Stimulated activated CD8-positive, alpha-beta memory T cell treated with anti-CD3 and anti-CD28 coated beads, Interleukin-4, amount 100 ng/mL, for 24 hours (primary cell): Measurements from ENCODE around the gene BCL2L11.

Experiments
- DNase-seq: peaks from one replicate; pipeline ENCODE4 v3.0.0-alpha.2; 2020; ENCODE audit warnings: low read depth

Gene BCL2L11

DNA sequence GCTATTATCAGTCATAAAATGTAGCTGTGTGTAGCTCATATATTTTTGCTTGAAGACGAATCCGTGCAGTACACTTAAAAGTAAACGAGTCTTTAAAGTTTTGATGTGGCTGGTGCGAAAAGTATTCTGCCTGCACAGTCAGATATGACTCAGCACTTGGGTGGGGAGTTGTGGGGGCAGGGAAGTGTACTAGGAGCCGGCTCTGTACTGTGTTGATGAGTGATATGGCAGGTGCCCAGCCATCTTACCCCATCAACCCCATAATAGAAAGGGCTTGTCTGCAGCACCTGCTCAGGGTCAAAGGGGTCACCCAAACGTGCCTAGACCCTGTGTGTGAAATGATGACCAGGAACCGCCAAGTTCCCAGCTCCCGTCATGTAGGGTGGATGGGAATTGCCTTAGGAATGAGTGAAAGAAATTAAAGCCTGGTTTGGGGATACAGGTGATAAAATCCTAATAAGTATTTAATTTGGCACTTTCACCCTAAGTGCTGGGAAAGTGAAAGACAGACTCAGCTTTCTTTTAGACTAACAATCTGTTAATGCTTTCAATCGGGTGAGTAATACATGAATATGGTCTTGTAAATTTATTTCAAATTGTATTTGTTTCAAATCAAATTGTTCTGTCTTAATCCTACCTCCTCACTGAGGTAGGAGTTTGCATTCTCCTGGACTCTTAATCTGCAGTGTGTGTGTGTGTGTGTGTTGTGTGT is 48.0 kb downstream of the BCL2L11 start:
- DNase-seq = peak; percentile 52

- no peak for DNase-seq
These were observed 48.6 kb downstream of the BCL2L11 start for GRCh38 chr2:111169268-111169667.

- no peak for DNase-seq
These were observed 49.2 kb downstream of the BCL2L11 start for GRCh38 chr2:111169924-111170323.

GRCh38 chr2:111171337-111171930 is 50.7 kb downstream of the BCL2L11 start:
- DNase-seq = no peak

GRCh38 chr2:111172666-111173065 is 52.0 kb downstream of the BCL2L11 start:
- DNase-seq = no peak

GRCh38 chr2:111173338-111173737 is 52.6 kb downstream of the BCL2L11 start:
- no peak for DNase-seq

- DNase-seq = no peak
These were observed 53.1 kb downstream of the BCL2L11 start for GRCh38 chr2:111173856-111174255.

DNA sequence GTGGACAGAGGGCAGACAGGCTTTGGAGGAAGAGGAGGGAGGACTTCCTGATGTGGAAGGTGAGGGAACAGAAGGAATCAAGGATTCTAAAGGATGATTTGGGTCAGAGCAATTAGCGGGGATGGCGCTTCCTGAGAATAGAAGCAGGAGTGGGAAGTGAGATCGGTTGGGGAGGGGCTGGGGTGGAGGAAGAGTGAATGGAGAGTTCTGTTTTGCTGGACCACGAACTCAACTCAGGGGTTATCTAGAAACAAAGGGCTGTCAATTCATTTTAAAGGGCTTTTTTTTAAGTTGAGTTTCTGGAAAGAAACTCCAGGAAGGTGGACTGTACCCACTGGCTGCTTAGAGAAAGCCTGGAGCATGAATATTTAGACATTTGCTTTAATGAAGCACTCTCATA is 54.9 kb downstream of the BCL2L11 start:
- DNase-seq = no peak

DNA sequence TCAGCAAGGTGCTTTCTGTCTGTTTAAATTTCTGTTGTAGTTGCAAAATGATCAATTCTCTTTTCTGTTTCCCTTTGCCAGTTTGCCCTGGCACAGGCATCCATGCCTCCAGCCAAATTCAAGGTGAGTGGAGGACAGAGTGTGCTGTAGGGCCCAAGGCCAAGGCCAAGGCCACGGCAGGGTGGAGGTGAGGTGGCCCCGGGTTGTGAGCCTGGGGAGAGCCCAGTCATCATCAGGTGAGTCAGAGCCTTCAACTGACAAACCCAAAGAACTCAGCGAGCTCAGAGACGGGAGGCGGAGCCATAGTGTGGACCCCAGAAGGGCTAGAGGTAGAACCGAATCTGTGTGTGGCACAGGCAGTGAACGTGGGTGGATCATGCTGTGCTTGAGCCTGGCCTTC is 55.7 kb downstream of the BCL2L11 start:
- no peak for DNase-seq

- DNase-seq = no peak
These were observed 56.2 kb downstream of the BCL2L11 start for GRCh38 chr2:111176867-111177266.

GRCh38 chr2:111178296-111178695 is 57.6 kb downstream of the BCL2L11 start:
- no peak for DNase-seq

GRCh38 chr2:111178730-111179405 is 58.2 kb downstream of the BCL2L11 start:
- DNase-seq = no peak

- no peak for DNase-seq
These were observed 61.4 kb downstream of the BCL2L11 start for GRCh38 chr2:111182121-111182520.

DNA sequence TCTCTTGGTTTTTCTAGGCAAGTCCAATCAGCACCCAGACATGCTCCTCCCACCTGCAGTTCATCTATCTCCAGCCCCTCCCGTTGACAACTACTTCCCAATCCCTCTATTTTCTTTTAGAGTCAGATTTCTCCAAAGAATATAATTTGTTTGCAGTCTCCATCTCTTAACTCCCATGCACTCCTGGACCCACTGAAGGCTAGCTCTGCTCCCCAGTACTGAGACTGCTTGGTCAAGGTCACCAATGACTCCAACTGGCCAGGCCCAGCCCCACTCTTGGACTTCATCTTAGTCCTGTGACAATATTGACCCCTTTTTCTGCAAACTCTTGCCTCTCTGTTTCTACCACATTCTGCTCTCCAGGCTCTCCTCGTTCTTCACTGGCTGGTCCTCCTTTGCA is 62.0 kb downstream of the BCL2L11 start:
- DNase-seq = no peak

DNA sequence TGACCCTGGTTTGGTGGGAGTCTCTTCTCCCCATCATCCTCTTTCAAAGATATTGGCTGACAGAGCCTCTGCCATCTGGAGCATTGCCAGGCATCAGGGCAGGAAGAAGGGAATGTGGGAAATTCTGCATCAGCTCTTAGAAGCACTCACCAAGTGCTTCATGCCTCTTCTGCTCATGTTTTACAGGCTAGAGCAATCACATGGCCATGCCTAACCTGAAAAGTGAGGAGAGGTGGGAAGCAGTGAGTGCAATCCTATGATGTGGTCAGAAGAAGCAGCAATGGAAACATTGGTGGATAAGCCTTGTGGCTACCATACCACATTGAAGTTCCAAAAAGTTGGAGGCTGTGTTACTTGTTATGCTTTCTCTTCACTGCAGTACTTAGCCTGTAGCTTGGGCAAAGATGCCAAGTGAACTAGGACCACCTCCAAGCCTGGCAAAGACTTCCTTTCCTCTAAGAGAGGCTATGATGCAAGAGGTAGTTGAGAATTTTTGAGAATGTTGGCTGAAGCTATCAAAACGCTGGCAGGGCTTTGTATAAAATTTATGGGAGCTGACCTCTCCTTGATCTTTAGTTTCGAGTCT is 64.1 kb downstream of the BCL2L11 start:
- DNase-seq = no peak

- no peak for DNase-seq
These were observed 64.8 kb downstream of the BCL2L11 start for GRCh38 chr2:111185361-111186022.

DNA sequence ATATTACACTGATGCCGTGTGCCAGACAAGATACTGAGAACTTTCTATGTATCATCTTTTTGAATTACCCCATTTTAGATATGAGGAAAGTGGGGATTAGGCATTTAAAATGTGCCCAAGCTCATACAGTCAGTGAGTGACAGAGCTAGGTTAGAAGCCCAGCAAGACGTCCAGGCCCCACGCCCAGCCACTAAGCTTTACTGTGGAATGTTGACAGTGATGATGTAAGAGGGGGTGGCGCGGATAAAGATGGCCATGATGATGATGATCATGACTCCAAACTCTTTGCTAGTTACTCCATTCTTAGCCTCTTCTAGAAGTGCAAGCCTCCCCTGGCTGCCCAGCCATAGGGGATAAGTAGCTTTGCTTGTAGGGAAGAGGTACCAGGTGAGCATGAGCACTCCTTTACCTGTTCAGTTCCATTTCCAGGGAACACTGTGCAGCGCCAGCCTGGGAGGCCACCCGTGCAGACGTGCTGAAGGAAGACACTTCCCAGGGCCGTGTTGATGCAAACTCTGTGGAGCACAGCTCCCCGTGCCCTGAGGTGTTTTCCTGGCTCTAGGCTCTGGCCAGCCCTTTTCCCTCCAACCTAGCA is 65.5 kb downstream of the BCL2L11 start:
- no peak for DNase-seq

DNA sequence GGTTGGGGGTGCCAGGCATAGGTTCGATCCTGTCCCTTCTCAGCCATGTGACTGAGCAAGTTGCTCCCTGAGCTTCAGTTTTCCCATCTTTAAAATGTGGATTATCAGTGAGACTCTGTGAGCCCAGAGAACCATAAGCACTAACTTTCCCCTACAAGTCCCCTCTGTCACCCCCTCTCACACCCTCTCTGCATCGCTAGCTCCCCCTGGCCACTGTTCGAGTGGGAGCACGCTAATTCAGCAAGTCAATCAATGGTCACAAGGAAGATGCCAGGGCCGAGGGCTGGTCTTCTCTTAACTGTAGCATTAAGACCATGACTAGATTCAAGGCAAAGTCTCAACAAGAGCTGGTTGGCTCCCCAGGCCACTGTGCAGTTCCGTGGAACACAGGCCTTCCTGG is 66.2 kb downstream of the BCL2L11 start:
- DNase-seq = no peak

DNA sequence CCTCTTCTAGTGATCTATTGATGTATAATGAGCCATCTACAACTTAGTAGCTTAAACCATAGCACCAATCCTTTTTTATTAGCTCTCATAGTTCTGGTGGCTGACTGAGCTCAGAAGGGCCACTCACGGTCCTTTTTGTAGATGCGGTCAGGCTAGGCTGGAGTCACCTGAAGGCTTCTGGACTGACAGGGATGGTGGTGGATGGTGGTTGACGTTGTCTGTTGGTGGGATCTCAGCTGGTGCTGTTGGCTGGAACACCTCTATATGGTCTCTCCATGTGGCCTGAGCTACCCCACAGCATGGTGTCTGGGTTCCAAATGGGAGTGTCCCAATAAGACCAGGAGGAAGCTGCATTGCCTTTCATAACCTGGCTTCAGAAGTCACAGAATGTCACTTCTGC is 68.0 kb downstream of the BCL2L11 start:
- DNase-seq = no peak

DNA sequence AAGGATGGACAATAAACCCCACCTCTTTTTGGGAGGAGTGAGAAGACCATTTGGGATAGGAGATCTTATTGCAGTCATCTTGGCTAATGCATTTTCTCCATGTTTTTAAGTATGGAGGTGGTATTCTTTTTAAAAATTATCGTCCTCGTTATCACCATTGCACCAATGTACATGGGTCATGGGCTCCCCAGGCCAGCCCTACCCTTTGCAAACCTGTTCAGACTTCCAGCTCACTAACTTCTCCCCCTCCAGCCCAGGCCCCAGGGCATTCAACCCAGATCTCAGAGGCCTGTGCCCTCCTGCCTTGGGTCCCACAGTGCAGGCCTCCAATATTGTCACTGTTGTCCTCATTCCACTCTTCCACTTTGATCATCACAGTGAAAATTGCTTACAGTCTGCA is 68.4 kb downstream of the BCL2L11 start:
- DNase-seq = no peak

GRCh38 chr2:111190816-111191540 is 70.3 kb downstream of the BCL2L11 start:
- DNase-seq = no peak
